Glutamatergic neuron (in vitro differentiated cells): ENCODE results near the gene SDR42E1. TPM values are rescaled to one million over a fixed set of nuclear protein-coding genes. Genes with fewer than 3 reads are reported as not detected.

Source experiments
- DNase-seq: peaks from one replicate; pipeline ENCODE4 v3.0.0; 2022
- H3K27ac Mint-ChIP-seq: one replicate; pipeline ENCODE4 v1.8.0; 2020; ENCODE audit warnings: mild to moderate bottlenecking, mixed read lengths, inconsistent platforms; ENCODE audit not compliant: unreplicated experiment
- H3K27me3 Mint-ChIP-seq: one replicate; pipeline ENCODE4 v1.8.0; 2020; ENCODE audit warnings: mild to moderate bottlenecking, moderate library complexity, mixed read lengths, inconsistent platforms; ENCODE audit not compliant: unreplicated experiment
- H3K36me3 Mint-ChIP-seq: one replicate; pipeline ENCODE4 v1.8.0; 2020; ENCODE audit warnings: mild to moderate bottlenecking, mixed read lengths, inconsistent platforms; ENCODE audit not compliant: unreplicated experiment
- H3K4me1 Mint-ChIP-seq: one replicate; pipeline ENCODE4 v1.8.0; 2020; ENCODE audit warnings: mild to moderate bottlenecking, low read depth, mixed read lengths, inconsistent platforms; ENCODE audit not compliant: unreplicated experiment
- H3K4me3 Mint-ChIP-seq: one replicate; pipeline ENCODE4 v1.8.0; 2020; ENCODE audit warnings: mild to moderate bottlenecking, mixed read lengths, inconsistent platforms; ENCODE audit not compliant: unreplicated experiment
- H3K9me3 Mint-ChIP-seq: one replicate; pipeline ENCODE4 v1.8.0; 2020; ENCODE audit warnings: mild to moderate bottlenecking, moderate library complexity, mixed read lengths, inconsistent platforms; ENCODE audit not compliant: unreplicated experiment
- CTCF ChIP-seq: fragments of 200-600 bp; sonication (generic); IDR thresholded peaks from one replicate; pipeline ENCODE4 v1.5.0; 2021; ENCODE audit not compliant: partially characterized antibody, unreplicated experiment
- total RNA-seq: library from RNA; stranded (reverse); fragmentation: NEBNext Ultra II Directional; extraction: Animal tissue kit (Norgen Biotek cat#: 25700); gene quantifications from one replicate; pipeline ENCODE4 v1.2.1, GENCODE V29; 2021; ENCODE audit not compliant: unreplicated experiment

Gene SDR42E1
- total RNA-seq, 1 donor from 2014 or later = 0.20 TPM

GRCh38 chr16:81975637-81976036 lies 35.6 kb downstream of the SDR42E1 start:
- Mint-ChIP-seq H3K36me3 (peaks cover 21% of the 10 kb centered on the region), H3K4me3 (no peak overlapping the region), H3K27me3 (no peaks in the 10 kb centered on the region), H3K4me1 (no peaks in the 10 kb centered on the region), H3K27ac (no peak overlapping the region), H3K9me3 (peaks cover 5% of the 10 kb centered on the region)
- no peak for DNase-seq
- no peak for TF ChIP-seq CTCF

DNA sequence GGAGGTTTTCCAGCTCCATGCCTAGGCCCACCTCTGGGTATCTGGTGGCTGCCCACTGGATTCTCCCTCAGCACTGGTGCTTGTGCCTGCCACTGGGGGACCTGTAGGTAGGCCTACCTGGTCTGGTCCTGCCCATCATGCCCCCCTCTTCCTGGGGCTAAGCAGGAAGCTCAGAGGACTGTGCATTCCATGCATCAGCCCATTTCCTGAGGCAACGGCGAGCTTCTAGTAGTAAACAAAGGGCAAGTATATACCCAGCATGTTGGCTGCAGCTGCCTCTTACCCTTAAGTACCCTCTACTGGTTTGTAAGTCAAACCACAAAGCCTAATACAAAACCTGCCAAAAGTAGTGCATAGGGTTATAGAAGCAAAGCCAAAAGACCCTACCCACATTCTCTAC lies 37.5 kb downstream of the SDR42E1 start:
- Mint-ChIP-seq H3K27ac (no peak overlapping the region), H3K27me3 (no peaks in the 10 kb centered on the region), H3K36me3 (peaks cover 21% of the 10 kb centered on the region), H3K9me3 (peaks cover 5% of the 10 kb centered on the region), H3K4me3 (no peak overlapping the region), H3K4me1 (no peaks in the 10 kb centered on the region)
- no peak for TF ChIP-seq CTCF
- no peak for DNase-seq

DNA sequence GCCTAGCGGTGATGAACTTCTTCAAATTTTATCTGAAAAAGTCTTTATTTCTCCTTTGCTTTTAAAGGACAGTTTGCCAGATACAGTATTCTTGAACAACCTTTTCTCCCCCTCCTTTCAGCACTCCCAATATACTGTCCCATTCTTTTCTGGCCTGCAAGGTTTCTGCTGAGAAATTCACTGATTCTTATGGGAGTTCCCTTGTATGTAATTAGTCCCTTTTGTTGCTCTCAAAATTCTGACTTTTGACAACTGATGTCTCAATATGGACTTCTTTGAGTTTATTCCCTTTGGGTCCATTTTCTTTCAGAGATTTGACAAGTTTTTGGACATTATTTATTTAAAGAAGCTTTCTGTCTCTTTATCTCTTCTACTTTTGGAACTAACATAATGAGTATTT lies 39.4 kb downstream of the SDR42E1 start:
- Mint-ChIP-seq H3K36me3 (peaks cover 17% of the 10 kb centered on the region), H3K9me3 (peaks cover 5% of the 10 kb centered on the region), H3K4me3 (no peak overlapping the region), H3K4me1 (no peaks in the 10 kb centered on the region), H3K27me3 (no peaks in the 10 kb centered on the region), H3K27ac (no peak overlapping the region)
- TF ChIP-seq CTCF = no peak
- DNase-seq = no peak

GRCh38 chr16:81967358-81967757 lies 43.9 kb downstream of the SDR42E1 start:
- no peaks in the 10 kb centered on the region for H3K4me1 Mint-ChIP-seq
- H3K4me3 Mint-ChIP-seq = no peak overlapping the region
- DNase-seq = no peak
- H3K36me3 Mint-ChIP-seq = peaks cover 6% of the 10 kb centered on the region
- no peak overlapping the region for H3K27ac Mint-ChIP-seq
- H3K9me3 Mint-ChIP-seq = no peaks in the 10 kb centered on the region
- no peak for TF ChIP-seq CTCF
- H3K27me3 Mint-ChIP-seq = no peaks in the 10 kb centered on the region

- Mint-ChIP-seq H3K27ac (no peak overlapping the region), H3K27me3 (no peaks in the 10 kb centered on the region), H3K4me3 (no peak overlapping the region), H3K9me3 (no peaks in the 10 kb centered on the region), H3K4me1 (no peaks in the 10 kb centered on the region), H3K36me3 (no peaks in the 10 kb centered on the region)
- DNase-seq = no peak
- no peak for TF ChIP-seq CTCF
Observed at GRCh38 chr16:81964808-81965207, 46.5 kb downstream of the SDR42E1 start.
